ENCODE data around the gene RNFT2.

Gene RNFT2

GRCh38 chr12:116881877-116882507, 143.9 kb downstream of the RNFT2 start:
- H3K27ac ChIP-seq = no peak overlapping the region
- TF ChIP-seq CTCF (conservative IDR thresholded peaks at IDR 0.05) = no peak
- TF ChIP-seq ZFX (IDR thresholded peaks at IDR 0.05) = no peak

- H3K27ac ChIP-seq = no peak overlapping the region
- TF ChIP-seq CTCF (conservative IDR thresholded peaks at IDR 0.05) (no peak), ZFX (IDR thresholded peaks at IDR 0.05) (no peak)
Observed at GRCh38 chr12:116882742-116883141, 144.6 kb downstream of the RNFT2 start.

- H3K27ac ChIP-seq = no peak overlapping the region
- no peak for TF ChIP-seq CTCF (conservative IDR thresholded peaks at IDR 0.05)
- no peak for TF ChIP-seq ZFX (IDR thresholded peaks at IDR 0.05)
Observed at GRCh38 chr12:116884871-116885270, 146.8 kb downstream of the RNFT2 start.

GRCh38 chr12:116885491-116885890, 147.4 kb downstream of the RNFT2 start:
- H3K27ac ChIP-seq = no peak overlapping the region
- no peak for TF ChIP-seq ZFX (IDR thresholded peaks at IDR 0.05)
- no peak for TF ChIP-seq CTCF (conservative IDR thresholded peaks at IDR 0.05)

- no peak overlapping the region for H3K27ac ChIP-seq
- TF ChIP-seq ZFX (IDR thresholded peaks at IDR 0.05) = no peak
- TF ChIP-seq CTCF (conservative IDR thresholded peaks at IDR 0.05) = no peak
Observed at GRCh38 chr12:116887244-116887643, 149.1 kb downstream of the RNFT2 start.

GRCh38 chr12:116887897-116888296, 149.8 kb downstream of the RNFT2 start:
- TF ChIP-seq CTCF (conservative IDR thresholded peaks at IDR 0.05) = no peak
- TF ChIP-seq ZFX (IDR thresholded peaks at IDR 0.05) = no peak
- no peak overlapping the region for H3K27ac ChIP-seq

- TF ChIP-seq ZFX (IDR thresholded peaks at IDR 0.05) (no peak), CTCF (conservative IDR thresholded peaks at IDR 0.05) (no peak)
Observed at GRCh38 chr12:116890330-116890729, 152.2 kb downstream of the RNFT2 start.

More at GRCh38 chr12:116890330-116890729, 152.2 kb downstream of the RNFT2 start:
- H3K27ac ChIP-seq = no peak overlapping the region
